Peyer's patch (tissue), 4 donors: Measurements from ENCODE around the gene IL36G.

Source experiments
- CTCF ChIP-seq, 6 experiments: fragments of 450-650 bp in 4 of 6; fragments of 200-600 bp in 2 of 6; sonication (generic) in 1 of 6; IDR thresholded peaks; one replicate each; pipeline ENCODE4 v1.5.1; 2017 to 2019; ENCODE audit warnings: antibody characterized with exemption in 6 of 6, mild to moderate bottlenecking in 3 of 6, moderate library complexity in 1 of 6
- POLR2A ChIP-seq, 2 donors: fragments of 450-650 bp; IDR thresholded peaks; one replicate each; pipeline ENCODE4 v1.5.1; 2017; ENCODE audit warnings: antibody characterized with exemption in 2 of 2, mild to moderate bottlenecking in 2 of 2, moderate library complexity in 2 of 2

- TF ChIP-seq CTCF (IDR thresholded peaks at IDR 0.05) (no peak), POLR2A (IDR thresholded peaks at IDR 0.05) (no peak)
Observed at GRCh38 chr2:112944971-112945370, 32.8 kb upstream of the IL36G start.
